ENCODE data around the gene CBX8.

- no peak for TF ChIP-seq CTCF (IDR thresholded peaks at IDR 0.05; ENCODE audit: low read depth, low read length)
- TF ChIP-seq POLR2A (IDR thresholded peaks at IDR 0.05; ENCODE audit: extremely low read depth, insufficient read length), result no peak
- no peak for TF ChIP-seq MAX (IDR thresholded peaks at IDR 0.05; ENCODE audit: low read depth, low read length)
- no peak for TF ChIP-seq MYC (IDR thresholded peaks at IDR 0.05; ENCODE audit: low read depth, low read length)
Measured at GRCh38 chr17:79786930-79787643, 9.8 kb downstream of the CBX8 start.
